ENCODE results near the gene ADGRG6.

Gene ADGRG6

GRCh38 chr6:142301651-142302391 is at the start of gene ADGRG6:
Gene ADGRG6 (plus strand): TSS chr6:142302007. CDS start chr6:142302330, 323 bp downstream.
- TF ChIP-seq, protein P1, sequence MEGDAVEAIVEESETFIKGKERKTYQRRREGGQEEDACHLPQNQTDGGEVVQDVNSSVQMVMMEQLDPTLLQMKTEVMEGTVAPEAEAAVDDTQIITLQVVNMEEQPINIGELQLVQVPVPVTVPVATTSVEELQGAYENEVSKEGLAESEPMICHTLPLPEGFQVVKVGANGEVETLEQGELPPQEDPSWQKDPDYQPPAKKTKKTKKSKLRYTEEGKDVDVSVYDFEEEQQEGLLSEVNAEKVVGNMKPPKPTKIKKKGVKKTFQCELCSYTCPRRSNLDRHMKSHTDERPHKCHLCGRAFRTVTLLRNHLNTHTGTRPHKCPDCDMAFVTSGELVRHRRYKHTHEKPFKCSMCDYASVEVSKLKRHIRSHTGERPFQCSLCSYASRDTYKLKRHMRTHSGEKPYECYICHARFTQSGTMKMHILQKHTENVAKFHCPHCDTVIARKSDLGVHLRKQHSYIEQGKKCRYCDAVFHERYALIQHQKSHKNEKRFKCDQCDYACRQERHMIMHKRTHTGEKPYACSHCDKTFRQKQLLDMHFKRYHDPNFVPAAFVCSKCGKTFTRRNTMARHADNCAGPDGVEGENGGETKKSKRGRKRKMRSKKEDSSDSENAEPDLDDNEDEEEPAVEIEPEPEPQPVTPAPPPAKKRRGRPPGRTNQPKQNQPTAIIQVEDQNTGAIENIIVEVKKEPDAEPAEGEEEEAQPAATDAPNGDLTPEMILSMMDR (IDR thresholded peaks at IDR 0.05; ENCODE audit: control extremely low read depth, extremely low read depth, low read depth, missing control alignments) = no peak
- DNase-seq (ENCODE audit: extremely low spot score) = peak; percentile 41
- ChIA-PET CTCF (interaction anchor here (1.2 to 1.8 kb wide), 3 partner anchors 14 to 69 kb away, joined by 3 to 5 read pairs (median 4); no protein-coding TSS in a partner anchor), POLR2A (no interaction called here)

DNA sequence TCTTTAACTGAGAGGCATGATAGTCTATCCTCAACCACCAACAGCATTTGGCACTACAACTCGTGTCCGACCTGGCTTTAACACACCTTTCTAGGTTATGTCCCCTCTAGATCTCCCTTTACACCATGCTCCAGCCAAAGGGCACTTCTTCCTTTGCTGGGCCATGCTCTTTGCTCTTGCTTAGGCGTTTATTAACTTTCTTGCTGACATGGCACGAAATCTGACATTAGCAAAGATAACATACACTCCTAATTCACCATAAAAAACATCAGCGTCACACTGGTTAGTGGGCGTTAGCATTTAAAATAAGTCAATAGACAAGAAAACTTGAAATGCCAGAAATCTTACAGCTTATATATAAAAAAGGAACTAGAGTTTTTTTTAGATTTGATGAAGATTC is 47.3 kb upstream of the ADGRG6 start:
- ChIA-PET POLR2A (no interaction called here), CTCF (interaction anchor here (1.3 to 1.7 kb wide), 3 partner anchors 9 to 106 kb away, joined by 3 to 6 read pairs (median 4); no protein-coding TSS in a partner anchor)
- TF ChIP-seq, protein P1 (IDR thresholded peaks at IDR 0.05; ENCODE audit: control extremely low read depth, extremely low read depth, low read depth, missing control alignments) = no peak
- DNase-seq (ENCODE audit: extremely low spot score) = no peak

DNA sequence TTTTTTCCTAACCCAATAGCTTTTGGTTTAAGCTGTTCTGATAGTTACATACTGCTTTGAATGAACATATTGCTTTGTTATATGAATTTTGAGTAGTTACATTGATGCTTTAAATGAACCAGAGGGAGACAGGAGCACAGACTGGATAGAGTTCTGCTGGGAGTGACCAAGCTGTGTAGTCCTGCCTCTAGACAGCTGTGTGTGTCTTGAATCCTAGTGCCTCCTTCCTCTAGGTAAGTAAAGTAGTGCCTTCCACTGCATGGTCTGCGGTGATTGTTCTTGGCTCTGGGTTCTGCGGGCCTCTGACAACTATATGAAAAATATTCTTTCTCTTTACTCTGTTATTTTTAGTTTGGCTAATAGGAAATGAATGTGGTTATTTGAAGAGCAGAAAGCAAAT is 46.0 kb upstream of the ADGRG6 start:
- TF ChIP-seq, protein P1 (IDR thresholded peaks at IDR 0.05; ENCODE audit: control extremely low read depth, extremely low read depth, low read depth, missing control alignments) = no peak
- no peak for DNase-seq (ENCODE audit: extremely low spot score)
- POLR2A ChIA-PET = no interaction called here
- CTCF ChIA-PET = interaction anchor here (1.4 to 1.5 kb wide), 3 partner anchors 13 to 139 kb away, joined by 3 to 6 read pairs (median 3); no protein-coding TSS in a partner anchor

- ChIA-PET POLR2A (no interaction called here), CTCF (no interaction called here)
- TF ChIP-seq, protein P1 (IDR thresholded peaks at IDR 0.05; ENCODE audit: control extremely low read depth, extremely low read depth, low read depth, missing control alignments) = no peak
- no peak for DNase-seq (ENCODE audit: extremely low spot score)
Measured at GRCh38 chr6:142258305-142258704, 43.5 kb upstream of the ADGRG6 start.

GRCh38 chr6:142258757-142259156 is 43.0 kb upstream of the ADGRG6 start:
- DNase-seq (ENCODE audit: extremely low spot score) = no peak
- TF ChIP-seq, protein P1 (IDR thresholded peaks at IDR 0.05; ENCODE audit: control extremely low read depth, extremely low read depth, low read depth, missing control alignments) = no peak
- ChIA-PET CTCF (no interaction called here), POLR2A (no interaction called here)

DNA sequence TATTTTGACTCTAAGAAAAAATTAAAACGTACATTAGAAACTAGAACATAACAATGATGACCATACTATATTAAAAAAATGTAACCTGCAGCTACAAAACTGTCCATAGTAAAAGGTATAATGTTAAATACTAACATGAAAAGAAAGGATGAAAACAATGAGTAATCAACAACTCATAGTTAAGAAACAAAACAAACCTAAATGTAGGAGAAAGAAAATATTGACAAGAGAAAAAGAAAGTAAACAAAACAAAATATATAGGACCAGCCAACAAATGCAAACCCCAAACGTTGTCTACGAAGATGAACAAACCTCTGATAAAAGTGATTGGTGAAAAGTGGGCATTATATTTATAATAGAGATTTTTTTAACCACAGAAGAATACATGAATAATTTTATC is 41.1 kb upstream of the ADGRG6 start:
- no peak for DNase-seq (ENCODE audit: extremely low spot score)
- TF ChIP-seq, protein P1 (IDR thresholded peaks at IDR 0.05; ENCODE audit: control extremely low read depth, extremely low read depth, low read depth, missing control alignments) = no peak
- ChIA-PET POLR2A (no interaction called here), CTCF (no interaction called here)

Measured in GM10248 (cell line).